ENCODE data around the gene PVALEF.

GRCh38 chr17:81189670-81190530 is 24.6 kb downstream of the PVALEF start:
- TF ChIP-seq EP300 (IDR thresholded peaks at IDR 0.05; ENCODE audit: borderline replicate concordance) (no peak), RAD21 (IDR thresholded peaks at IDR 0.05; ENCODE audit: low read depth) (peak; percentile 49; the same call in 1 of the 2 replicates), TAF1 (IDR thresholded peaks at IDR 0.05; ENCODE audit: low read depth) (no peak), FOXM1 (IDR thresholded peaks at IDR 0.05; ENCODE audit: borderline replicate concordance, low read depth) (no peak), CEBPB (IDR thresholded peaks at IDR 0.05) (no peak), REST (IDR thresholded peaks at IDR 0.05; ENCODE audit: low read depth) (no peak)
- TF ChIP-seq, protein P1, sequence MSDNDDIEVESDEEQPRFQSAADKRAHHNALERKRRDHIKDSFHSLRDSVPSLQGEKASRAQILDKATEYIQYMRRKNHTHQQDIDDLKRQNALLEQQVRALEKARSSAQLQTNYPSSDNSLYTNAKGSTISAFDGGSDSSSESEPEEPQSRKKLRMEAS (IDR thresholded peaks at IDR 0.05): no peak

Data from Ishikawa (cell line).